RCC 7860 (cell line): ENCODE results near the gene VPS9D1.
"Not testable (repeated sequence)": the region's sequence is repeated elsewhere in the genome, so short reads cannot be mapped to it uniquely, and the experiment has no call there.

Source experiments
- DNase-seq: peaks from one replicate; pipeline ENCODE4 v3.0.0-alpha.2; 2015; ENCODE audit warnings: low spot score
- FAIRE-seq: peaks from 2 replicates; lab custom pipeline; 2012; peaks lifted over from hg19 to GRCh38; lab: Jason Lieb, UNC

VPS9D1 gene

DNA sequence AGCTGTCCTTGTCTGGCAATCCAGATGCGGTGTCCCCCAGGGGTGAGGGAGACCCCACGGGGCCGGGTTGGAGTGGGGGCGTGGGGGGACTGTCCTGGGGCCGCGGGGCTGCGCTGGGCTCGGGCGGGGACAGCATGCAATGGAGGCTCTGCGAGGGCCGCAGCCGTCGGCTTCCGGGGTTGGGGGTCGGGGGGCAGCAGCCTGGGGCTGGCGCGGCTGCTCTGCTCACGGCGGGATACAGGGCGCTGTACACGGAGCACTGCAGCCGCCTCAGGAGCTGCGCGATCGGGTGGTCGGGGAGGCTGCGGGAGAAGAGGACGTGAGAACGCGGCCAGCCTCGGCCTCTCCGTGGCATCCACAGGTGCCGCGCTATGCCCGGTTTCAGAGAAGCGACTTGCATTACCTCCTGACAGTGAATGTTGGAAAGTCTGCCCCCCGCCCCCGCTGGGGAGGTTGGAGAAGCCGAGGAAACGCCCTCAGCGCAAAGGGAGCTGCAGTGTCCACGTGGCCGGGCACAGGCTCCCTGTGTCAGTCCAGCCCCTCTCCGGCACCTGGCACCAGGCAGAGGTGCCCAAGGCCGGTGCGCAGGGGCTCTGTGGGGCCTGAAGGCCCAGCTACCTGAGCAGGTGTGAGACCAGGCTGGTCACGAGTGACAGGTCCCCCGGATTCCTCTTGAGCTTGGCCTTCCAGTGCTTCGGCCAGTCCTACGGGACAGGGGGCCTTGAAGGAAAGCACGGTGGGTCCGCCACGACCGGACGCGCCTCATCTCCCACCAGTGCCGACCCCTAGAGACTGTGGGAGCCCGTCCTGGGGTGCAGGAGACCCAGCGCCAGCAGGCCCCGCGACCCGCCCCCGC is 9.8 kb downstream of the VPS9D1 start:
- DNase-seq (no peak), FAIRE-seq (no peak)

DNA sequence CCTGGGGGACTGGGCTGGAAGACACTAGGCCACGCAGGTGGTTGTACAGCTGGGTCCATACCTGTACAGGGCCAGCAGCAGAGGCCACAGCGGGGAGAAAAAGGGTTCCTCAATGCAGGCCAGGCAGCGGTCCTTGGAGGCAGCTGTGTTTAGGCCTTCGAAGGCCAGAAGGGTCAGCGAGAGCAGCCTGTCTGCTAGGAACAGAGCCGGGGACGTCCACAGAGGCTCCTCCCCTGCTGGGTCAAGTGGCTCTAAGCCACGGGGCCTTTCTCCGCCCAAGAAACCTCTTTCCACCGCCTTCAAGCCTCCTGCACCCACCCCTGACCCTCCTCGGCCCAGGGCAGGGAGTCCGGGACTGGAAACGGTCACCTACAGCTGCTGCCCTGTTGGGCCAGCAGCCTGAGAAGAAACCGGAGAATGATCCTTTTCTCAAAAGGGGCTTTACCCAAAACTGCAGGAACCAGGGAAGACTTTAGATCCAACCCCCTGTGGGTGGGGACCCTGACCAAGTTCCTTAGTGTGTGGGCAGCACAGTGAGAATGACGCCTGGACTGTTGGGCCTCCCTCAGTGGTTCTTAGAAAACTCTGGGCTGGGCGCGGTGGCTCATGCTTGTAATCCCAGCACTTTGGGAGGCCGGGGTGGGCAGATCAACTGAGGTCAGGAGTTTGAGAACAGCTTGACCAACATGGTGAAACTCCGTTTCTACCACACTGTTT is 10.8 kb downstream of the VPS9D1 start:
- DNase-seq (no peak), FAIRE-seq (no peak)

DNA sequence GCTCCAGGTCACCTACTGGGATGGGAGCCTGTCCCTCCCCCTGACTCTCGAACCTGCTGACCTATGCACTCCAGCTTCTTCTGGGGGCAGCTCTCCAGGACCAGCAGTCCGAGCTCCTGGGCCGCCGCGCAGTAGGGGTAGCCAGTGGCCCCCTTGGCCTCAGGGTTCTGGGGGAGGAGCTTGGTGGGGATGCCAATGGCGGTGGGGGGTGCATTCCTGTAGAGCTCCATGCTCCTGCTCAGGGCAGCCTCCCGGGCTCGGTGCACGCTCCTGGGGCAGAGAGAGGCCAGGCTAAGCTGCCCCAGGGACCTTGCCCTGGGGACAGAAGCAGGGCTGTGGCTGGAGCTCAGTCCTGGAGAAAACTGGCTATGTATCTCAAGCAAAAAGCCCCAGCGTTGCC is 11.5 kb downstream of the VPS9D1 start:
- no peak for FAIRE-seq
- no peak for DNase-seq

DNA sequence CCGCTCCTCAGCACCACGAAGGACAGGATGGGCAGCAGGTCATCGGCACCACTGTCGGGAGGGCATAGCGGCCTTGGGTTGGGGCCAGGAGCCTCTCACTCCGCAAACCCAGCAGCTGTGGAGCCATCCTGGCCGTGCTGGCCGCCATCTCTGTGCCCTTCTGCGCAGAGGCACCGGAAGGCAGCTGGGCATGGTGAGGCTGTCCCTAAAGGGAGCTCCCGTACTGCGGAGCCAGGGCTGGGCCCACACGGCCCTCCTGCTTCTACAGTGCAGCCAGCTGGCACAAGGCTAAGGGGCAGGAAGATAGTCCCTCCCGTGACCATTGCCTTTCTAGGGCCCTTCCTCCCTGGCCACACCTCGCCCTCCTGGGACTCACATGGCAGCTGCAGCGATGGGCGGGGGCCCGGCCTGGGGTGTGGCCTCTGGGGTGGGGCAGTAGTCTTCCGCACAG is 12.2 kb downstream of the VPS9D1 start:
- no peak for FAIRE-seq
- DNase-seq, result no peak

DNA sequence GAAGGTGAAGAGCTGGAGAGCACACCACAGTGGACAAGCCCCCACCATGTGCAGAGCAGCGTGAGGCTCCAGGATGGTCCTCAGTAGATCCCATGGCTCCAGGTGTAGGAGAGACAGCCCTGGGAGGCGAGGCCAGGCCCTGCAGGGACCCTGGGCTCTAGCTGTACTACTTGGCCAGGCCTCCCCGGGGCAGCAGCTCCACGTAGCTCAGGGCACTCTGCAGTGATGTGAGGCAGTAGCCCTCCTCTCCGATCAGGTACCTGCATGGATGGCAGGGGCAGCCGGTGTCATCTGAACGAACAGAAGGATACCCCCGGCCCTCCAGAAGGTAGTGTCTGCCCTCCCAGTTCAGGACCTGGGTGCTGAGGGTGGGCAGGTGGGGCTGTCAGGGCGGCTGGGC is 13.0 kb downstream of the VPS9D1 start:
- FAIRE-seq (no peak), DNase-seq (no peak)

DNA sequence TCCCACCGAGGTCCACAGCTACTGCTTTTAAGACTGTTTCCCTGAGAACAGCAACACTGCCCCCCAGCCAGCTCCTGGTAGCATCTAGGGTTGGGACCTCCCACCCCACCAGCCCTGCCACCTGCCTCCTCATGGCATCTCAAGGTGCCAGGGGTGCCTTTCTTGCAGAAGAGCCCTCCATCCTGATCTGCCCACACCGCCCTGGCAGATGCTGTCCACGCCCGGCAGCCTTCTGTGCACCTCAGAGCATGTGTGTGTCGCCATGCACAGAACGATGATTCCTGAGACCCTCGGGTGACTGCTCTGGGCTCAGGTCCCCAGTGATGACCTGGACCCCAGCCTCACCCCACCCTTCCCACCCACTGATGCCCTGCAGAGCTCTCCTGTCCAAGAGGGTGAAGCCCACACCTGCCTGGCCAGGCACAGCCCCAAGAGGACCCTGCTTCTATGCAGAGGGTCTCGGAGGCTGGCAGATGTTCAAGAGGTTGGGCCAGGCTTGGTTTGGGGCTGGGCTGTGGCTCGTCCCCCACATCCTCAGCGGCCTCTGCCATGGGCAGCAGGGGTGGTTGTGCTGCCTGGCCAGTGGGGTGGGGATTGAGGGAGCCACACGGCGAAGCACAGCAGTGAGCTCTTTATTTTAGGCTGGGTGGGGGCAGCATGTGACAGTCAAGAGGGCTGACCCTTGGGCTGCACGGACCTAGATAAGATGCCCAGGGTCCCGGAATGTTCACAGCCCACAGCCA is 14.0 kb downstream of the VPS9D1 start:
- DNase-seq (no peak), FAIRE-seq (no peak)

DNA sequence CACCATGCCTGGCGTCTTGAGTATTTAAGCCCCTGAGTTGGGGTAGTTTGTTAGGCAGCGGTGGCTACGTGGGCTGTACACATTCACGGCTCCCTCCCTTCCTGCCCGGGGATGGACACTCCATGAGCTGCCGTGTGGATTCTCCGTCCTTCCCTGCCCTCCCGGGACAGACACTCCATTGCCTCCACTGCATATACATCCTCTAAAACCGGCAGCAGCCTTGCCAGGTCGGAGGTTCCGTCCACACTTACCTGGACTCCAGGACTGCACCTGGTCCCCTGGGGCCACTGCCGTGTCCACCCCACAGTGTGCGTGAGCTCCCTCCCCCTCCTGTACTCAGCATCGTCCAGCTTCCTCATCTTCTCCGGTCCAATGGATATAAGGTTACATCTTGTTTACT is 15.7 kb downstream of the VPS9D1 start:
- FAIRE-seq (no peak), DNase-seq (no peak)

DNA sequence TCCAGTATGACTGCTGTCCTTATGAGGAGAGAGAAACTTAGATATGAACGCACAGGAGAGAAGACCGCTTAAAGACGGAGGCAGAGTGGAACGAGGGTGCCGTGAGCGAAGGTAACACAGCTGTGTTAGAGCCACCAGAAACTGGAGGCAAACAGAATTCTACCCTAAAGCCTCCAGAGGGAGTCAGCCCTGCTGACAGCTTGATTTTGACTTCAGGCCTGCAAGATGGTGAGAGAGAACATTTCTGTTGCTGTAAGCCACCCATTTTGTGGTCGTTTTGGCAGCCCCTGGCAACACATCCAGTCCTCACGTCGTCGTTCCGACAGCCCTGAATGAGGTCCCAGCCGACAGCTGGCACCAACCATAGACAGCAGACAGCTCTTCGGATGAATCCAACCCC is 16.4 kb downstream of the VPS9D1 start:
- FAIRE-seq (no peak), DNase-seq (no peak)

DNA sequence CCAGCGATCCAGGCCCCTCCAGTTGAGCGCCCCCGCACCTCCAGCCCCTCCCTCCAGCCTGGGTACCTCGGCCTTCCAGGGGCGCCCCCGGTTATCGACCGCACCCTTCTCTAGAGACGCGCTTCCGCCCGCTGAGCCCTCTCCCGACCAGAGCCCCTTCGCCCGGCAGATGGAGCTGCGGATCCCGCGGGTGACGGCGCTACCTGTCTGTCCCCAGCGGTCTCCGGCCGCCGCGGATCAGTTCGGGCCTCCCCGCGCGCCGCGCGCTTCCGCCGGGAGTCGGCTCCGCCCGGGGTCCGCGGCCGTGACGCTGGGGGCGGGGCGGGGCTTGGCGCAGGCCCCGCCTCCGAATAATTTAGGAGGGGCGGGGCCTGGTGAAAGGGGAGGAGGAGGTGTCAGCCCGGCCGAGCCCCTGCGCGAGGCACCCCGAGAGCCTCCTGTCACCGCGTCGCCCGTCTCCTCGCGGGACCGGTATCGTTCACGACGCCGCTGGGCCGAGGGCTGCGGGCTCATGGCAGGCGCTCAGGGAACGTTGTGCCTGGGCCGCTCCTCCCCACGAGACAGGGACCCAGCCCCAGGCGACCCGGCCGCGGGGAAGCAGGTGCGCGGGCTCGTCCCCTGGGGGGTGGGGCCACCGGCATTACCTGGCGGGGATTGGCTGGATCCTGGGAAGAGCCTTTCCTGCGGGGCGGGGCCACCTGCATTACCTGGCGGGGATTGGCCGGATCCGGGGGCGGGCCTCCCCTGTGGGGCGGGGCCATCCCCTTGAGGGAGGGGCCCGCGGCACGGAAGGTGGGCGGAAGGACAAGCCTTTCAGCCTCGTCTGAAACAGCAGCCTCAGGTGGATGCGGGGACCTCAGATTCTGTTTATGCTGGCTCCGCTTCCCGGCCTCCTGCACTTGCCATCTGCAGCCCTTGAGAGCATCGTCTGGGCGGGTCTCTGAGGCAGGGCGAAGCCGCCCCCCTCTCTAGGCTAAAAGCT is 19.0 kb downstream of the VPS9D1 start, which contains the start of gene SPATA2L:
Gene SPATA2L (minus strand): TSS at position 281 of the 982 bp plus-strand sequence. CDS start 473 bp downstream, outside the sequence.
- DNase-seq (peak; percentile 79), FAIRE-seq (peak; percentile 24)

DNA sequence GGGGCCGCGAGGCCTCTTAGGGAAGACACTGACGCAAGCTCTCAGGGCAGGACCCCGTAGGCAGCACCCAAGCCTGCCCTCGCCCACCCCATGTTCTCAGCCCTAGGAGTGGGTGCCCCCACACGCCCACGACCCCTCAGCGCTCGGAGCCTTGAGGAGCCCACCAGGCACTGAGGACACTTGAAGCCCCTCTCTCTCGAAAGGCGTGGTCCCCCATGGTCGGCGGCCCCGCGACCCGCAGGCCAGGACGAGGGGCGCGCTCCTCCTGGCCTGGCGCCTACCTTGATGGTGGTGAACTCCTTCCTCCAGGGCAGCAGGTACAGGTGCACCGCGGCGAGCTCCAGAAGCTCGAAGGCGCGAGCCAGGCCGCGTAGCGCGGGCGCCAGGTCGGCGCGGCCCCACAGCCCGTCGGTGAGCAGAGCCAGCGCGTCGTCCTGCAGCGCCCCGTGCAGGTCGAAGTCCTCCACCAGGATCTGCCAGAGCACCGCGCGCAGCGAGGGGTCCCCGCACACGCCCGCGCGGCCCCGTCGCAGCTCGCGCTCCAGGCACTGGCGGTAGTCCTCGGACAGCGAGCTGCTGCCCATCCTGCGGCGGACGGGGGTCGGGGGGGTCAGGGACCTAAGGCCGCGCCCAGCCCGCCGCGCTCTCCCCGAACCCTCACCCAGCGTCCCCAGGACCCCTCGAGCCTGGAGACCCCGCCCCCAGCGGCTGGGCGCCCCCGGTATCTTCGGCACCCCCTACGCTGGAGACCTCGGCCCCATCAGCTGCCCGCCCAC is 19.9 kb downstream of the VPS9D1 start:
- FAIRE-seq, result no peak
- DNase-seq, result peak; percentile 31

DNA sequence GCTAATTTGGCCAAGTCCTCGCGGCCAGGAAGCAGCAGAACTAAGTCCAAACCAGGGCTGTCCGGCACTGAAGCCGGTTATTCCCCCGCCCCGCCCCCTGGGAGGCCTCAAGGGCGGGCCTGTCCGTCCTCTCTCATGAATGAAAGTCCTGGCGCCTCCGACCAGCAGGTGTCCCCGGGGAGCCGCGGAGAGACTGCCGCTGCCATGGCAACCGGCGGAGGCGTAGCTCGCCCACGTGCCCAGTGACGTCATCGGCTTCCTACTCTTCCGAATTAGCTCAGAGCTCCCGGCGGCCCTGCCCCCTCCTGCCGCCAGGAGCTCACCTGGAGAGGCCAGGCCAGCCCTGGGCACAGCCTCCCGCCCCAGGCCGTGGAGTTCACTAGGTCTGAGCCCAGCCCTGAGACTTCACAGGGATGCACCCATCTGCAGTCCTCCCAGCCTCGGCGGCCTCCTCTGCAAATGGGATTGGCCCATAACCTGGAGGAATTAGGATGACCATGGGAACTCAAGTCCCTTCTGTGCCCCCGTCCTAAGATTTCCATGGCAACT is 20.5 kb downstream of the VPS9D1 start:
- DNase-seq, result peak; percentile 97
- peak; percentile 81 for FAIRE-seq

DNA sequence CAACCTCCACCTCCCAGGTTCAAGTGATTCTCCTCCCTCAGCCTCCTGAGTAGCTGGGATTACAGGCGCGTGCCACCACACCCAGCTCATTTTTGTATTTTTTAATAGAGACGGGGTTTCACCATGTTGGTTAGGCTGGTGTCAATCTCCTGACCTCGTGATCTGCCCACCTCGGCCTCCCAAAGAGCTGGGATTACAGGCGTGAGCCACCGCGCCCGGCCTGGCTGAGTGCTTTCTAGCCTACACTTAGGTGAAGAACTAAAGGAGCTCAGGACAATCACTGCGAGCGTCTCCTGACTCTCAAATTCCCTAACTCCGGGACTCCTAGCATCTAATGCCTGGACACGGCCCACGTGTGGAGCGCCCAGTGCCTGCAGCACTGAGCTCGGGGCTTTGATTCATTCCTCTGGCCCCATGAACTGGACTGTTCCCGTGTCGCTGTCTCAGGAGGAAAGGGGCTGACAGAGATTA is 21.0 kb downstream of the VPS9D1 start:
- not testable (repeated sequence) for DNase-seq, FAIRE-seq

DNA sequence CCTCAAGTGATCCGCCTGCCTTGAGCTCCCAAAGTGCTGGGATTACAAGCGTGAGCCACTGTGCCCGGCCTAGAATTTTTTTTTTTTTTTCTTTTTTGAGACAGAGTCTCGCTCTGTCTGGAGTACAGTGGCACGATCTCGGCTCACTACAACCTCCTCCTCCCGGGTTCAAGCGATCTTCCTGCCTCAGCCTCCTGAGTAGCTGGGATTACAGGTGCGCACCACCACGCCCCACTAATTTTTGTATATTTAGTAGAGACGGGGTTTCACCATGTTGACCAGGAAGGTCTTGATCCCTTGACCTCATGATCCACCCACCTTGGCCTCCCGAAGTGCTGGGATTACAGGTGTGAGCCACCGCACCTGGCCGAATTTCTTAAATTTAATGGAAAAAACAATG is 22.0 kb downstream of the VPS9D1 start:
- not testable (repeated sequence) for FAIRE-seq, DNase-seq

DNA sequence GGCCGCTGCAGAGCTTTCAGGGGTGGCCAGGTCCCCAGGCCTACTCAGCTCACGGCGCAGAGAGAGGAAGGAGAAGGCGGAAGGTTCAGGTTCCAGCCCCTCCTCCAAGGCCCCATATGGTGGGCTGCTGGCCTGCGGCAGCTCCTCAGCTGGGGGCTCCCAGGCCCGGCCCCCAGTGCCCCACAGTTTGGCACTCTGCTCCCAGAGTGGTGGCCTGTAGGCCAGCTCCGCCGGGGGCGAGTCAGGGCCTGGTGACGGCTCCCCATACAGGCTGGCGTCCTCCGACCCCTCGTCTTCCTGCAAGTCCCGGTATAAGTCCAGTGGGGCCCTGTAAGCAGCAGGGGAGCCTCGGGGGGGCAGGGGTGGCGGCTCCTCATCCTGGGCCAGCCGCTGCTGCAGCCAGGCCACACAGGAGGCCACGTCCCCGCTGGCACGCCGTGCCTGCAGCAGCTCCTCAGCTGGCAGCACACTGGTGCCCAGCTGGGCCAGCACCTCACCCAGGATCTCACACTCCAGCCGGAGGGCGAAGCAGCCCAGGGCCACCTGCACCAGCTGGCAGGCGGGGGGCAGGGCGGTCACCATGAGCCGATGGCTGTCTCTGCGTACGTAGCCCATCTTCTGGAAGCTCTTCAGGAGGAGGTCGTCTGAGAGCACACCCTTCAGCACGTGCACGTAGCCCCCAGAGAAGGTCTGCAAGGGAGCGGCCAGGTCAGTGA is 22.9 kb downstream of the VPS9D1 start:
- DNase-seq (no peak), FAIRE-seq (no peak)

DNA sequence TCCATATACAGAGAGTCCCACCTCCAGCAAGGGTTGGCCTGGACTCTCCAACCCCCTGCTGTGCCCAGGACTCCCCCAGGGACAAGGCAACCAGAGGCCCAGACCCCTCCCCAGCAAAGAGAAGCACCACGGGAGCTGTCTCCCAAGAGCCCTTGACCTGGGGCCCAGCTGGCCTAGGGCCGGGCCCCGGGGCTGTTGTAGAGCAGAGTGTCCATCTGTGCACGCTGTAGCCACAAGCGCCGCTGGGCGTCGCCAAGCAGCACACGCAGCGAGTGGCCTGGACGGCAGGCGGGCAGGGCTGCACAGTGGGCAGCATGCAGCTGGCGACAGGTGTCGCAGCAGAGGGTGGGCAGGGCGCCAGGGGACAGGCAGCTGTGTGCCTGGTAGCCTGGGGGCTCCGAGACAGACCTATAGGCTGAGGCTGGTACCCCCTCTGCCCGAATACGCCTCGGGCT is 23.5 kb downstream of the VPS9D1 start:
- FAIRE-seq, result no peak
- DNase-seq, result no peak

DNA sequence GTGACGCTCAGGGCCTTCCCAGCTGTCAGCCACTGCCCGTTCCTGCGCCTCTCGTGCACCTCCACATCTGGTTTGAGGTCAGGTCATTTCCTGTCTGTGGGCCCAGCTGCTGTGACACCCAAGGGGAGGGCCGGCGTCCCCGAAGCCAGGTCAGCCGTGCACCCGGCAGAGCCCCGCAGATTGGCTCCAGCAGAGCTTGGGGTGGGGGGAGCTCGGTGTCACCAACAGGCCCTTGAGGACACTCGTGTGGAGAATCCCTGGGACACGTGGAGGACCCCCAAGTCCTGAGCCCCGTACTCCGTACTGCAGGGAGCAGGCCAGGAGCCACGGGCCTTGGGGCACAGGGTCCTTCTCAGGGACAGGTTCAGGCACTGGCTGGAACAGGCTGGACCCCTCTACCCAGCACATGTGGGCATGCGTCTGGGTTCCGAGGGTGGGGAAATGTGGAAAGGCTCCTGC is 24.0 kb downstream of the VPS9D1 start:
- FAIRE-seq (no peak), DNase-seq (no peak)

DNA sequence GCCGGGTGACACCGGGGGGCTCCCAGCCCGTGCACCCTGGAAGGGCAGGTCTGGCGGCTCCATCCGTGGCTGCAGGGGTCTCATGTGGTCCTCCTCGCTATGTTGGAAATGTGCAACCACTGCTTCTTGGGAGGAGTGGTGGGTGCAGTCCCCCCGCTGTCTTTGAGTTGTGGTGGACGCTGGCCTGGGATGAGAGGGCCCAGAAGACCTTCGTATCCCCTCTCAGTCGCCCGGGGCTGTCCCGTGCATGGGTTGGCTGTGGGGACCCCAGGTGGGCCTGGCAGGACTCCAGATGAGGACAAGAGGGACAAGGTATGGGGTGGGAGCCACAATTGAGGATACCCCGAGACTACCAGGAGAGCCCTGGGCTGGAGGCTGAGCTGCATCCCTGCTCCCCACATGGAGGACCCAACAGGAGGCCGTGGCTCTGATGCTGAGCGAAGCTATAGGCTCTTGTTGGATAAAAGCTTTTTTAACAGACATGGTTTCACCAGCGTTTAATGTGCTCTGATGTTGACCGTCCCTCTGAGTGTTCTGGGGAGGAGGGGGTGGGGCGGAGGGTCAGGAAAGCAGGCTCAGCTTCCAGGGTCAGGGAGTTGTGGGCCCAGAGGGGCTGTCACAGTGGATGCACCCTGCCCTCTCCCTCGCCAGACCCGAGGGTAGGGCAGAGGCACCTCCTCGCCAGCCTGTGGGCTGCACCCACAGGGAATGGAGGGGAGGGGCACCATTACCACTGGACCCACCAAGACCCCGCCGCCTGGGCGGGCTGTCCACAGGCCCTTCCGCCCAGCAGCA is 24.6 kb downstream of the VPS9D1 start:
- DNase-seq, result no peak
- FAIRE-seq, result no peak
